ENCODE data around the gene DEAF1. TPM values are rescaled to one million over a fixed set of nuclear protein-coding genes. Genes with fewer than 3 reads are reported as not detected.
"Not testable (repeated sequence)": the region's sequence is repeated elsewhere in the genome, so short reads cannot be mapped to it uniquely, and the experiment has no call there.

The DEAF1 gene
- total RNA-seq, 2 experiments from 2014 or later, result 41.5 to 50.5 TPM

DNA sequence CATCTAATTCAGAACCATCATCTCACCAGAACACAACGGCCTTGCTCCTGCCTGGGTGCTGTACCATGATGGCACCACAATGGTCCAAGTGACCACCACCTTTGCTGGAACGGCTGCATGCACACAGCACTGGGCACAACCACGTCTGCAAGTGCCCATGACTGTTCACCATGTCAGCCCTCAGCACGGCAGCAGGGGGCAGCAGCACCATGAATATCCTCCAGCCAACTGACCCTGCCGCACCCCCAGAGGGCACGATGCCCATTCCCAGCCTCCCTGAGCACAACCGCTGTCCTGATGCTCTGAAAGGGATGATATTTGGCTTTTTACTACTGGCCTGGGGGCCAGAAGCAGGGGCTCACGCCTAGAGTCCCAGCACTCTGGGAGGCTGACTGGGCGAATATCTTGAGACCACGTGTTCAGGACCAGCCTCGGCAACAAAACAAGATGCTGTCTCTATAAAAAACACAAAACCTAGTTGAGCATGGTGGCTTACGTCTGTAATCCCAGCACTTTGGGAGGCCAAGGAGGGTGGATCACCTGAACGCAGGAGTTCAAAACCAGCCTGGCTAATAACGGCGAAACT is 32.2 kb downstream of the DEAF1 start:
- Mint-ChIP-seq H3K4me1 (ENCODE audit: low read depth) (no peaks in the 10 kb centered on the region), H3K27ac (no peak overlapping the region), H3K4me3 (no peak overlapping the region), H3K27me3 (no peaks in the 10 kb centered on the region), H3K36me3 (peaks cover 13% of the 10 kb centered on the region), H3K9me3 (no peaks in the 10 kb centered on the region)
- ChIA-PET POLR2A (no interaction called here), CTCF (interaction anchor here (0.6 to 3.3 kb wide), 4 partner anchors 11 to 60 kb away, joined by 3 to 38 read pairs (median 4); partner anchors contain the start of gene TMEM80)
- DNase-seq, result peak; percentile 56
- intact Hi-C loops (cut with micrococcal nuclease), result loop anchor here (1.0 kb wide), 1 partner anchor 61 kb away; no protein-coding TSS in a partner anchor

DNA sequence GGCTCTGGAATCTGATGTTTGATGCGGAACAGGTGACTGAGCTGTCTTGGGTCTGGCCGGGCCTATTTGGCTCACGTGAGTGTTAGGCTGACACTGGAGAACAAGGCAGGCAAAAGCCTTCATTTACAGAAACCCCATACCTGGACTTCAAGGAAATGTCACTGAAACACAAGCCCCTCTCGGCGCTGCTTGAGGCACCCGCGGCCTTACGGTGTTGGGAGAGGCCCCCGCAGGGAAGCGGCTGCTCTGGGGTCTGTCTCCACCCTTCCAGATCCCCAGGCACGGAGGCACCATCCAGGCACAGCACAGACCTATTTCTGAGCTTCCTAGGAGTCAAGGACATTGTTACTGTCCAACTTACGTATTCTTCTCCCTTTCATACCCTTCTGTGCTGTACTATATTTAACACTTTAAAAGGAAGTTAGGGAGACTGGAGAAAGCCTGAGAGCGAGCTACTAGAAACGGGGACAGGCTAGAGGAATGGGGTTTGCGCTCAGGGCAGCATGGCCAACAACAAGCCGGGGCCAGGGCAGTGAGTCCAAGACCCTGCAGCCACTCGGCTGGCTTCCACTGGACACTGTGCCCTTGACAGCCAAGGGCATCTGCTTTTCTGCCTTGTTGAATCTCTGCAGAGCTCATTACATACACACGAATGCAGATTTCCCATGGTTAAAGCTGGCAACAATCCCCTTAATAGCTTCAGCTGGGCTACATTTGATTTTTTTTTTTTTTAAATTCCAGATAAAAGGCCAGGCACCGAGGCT is 34.2 kb downstream of the DEAF1 start:
- Mint-ChIP-seq H3K27ac (no peak overlapping the region), H3K4me3 (no peak overlapping the region), H3K36me3 (peaks cover 13% of the 10 kb centered on the region), H3K27me3 (no peaks in the 10 kb centered on the region), H3K4me1 (ENCODE audit: low read depth) (no peaks in the 10 kb centered on the region), H3K9me3 (no peaks in the 10 kb centered on the region)
- POLR2A ChIA-PET, result interaction anchor here (0.6 kb wide), 1 partner anchor 81 kb away, joined by 3 read pairs; no protein-coding TSS in a partner anchor
- CTCF ChIA-PET, result interaction anchor here (3.3 kb wide), 1 partner anchor 62 kb away, joined by 38 read pairs; no protein-coding TSS in a partner anchor
- intact Hi-C loops (cut with micrococcal nuclease), result no loop called here
- DNase-seq, result no peak

DNA sequence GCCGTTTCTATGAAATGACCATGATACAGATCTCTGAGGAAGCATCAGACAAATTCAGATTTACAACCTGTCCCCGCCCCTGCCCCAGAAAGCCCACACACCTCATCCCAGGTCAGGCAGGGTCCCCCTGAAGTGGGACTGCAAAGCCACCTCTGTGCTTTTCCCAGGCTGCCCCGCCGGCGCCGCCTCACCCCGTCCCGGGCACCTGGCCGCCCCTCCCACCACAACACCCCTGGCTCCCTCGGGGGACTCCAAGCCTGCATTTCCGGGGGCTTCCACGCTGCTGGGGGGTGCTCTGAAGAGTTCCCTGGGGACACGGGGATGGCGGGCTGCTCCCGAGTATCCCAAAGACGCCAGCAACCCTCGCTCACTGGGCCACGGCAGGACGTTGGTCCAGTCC is 34.7 kb downstream of the DEAF1 start:
- no peak for DNase-seq
- no peak overlapping the region for H3K4me3 Mint-ChIP-seq
- CTCF ChIA-PET, result no interaction called here
- POLR2A ChIA-PET, result interaction anchor here (0.6 kb wide), 1 partner anchor 81 kb away, joined by 3 read pairs; no protein-coding TSS in a partner anchor
- H3K4me1 Mint-ChIP-seq (ENCODE audit: low read depth), result no peaks in the 10 kb centered on the region
- H3K27ac Mint-ChIP-seq, result no peak overlapping the region
- no peaks in the 10 kb centered on the region for H3K27me3 Mint-ChIP-seq
- intact Hi-C loops (cut with micrococcal nuclease), result no loop called here
- no peaks in the 10 kb centered on the region for H3K9me3 Mint-ChIP-seq
- H3K36me3 Mint-ChIP-seq, result peaks cover 12% of the 10 kb centered on the region

DNA sequence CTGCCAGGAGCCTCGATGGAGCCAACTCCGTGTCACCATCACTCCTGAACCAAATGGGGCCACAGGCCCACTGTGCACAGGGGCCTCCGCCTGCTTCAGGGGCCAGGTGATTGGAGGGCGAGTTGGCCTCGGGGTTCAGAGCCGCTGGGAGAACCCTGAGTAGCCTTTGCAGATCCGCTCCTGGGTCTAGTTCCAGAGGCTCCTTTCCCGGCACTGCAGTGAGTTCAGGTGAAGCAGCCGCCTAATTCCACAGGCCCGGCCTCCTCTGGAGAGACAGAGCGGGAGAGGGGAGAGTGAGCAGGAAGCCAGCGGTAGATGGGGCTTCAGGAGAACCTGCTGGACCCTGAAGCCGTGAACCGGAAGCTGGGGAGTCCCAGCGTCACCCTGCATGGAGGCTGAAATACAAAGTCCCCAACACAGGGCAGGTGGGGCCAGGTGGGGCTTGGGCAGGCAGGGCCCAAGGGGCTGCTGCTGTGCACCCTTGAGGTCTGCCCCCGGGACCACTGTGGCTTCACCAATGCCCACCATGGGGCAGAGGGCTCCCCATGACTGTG is 35.4 kb downstream of the DEAF1 start:
- POLR2A ChIA-PET, result no interaction called here
- no peak overlapping the region for H3K4me3 Mint-ChIP-seq
- H3K36me3 Mint-ChIP-seq, result peaks cover 11% of the 10 kb centered on the region
- no peaks in the 10 kb centered on the region for H3K9me3 Mint-ChIP-seq
- no peak for DNase-seq
- H3K27ac Mint-ChIP-seq, result no peak overlapping the region
- intact Hi-C loops (cut with micrococcal nuclease), result no loop called here
- no peaks in the 10 kb centered on the region for H3K27me3 Mint-ChIP-seq
- CTCF ChIA-PET, result no interaction called here
- no peaks in the 10 kb centered on the region for H3K4me1 Mint-ChIP-seq (ENCODE audit: low read depth)

DNA sequence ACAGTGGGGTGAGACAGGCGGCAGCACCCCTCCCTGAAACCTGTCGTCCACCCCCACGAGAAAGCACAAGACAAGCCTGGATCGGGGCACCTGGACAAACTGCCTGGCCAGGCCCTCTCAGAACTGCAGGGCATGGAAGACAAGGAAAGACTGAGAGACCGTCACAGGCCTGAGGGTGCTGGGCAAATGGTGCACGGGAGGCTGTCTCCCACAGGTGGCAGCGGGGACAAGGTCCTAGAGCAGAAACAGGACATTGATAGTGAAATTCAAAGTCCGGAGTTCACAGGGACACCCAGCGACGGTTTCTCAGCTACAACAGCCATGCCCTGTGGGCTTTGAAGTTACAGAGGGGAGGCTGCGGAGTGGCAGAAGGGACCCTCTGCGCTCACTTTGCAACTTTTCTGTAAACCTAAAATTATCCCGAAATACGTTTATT is 37.3 kb downstream of the DEAF1 start:
- Mint-ChIP-seq H3K4me3 (no peak overlapping the region), H3K27ac (no peak overlapping the region), H3K27me3 (no peaks in the 10 kb centered on the region), H3K4me1 (ENCODE audit: low read depth) (no peaks in the 10 kb centered on the region), H3K36me3 (peaks cover 9% of the 10 kb centered on the region), H3K9me3 (no peaks in the 10 kb centered on the region)
- intact Hi-C loops (cut with micrococcal nuclease), result no loop called here
- ChIA-PET CTCF (no interaction called here), POLR2A (no interaction called here)
- DNase-seq, result no peak

DNA sequence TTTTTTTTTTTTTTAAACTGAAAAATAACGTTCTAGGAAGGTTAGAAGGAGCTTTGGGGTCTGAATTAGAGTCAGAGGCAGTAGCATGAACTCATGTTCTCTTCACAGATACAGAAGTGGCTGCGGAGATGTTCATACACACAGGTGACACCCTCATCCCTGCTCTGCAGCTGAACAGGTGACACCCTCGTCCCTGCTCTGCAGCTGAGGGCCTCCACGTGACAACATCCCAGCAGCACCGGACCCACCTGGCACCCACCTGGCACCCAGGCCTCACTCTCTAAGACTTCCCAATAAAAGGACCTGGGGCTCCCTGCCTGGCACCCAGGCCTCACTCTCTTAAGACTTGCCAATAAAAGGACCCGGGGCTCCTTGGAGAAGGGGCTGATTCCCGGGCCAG is 38.2 kb downstream of the DEAF1 start:
- intact Hi-C loops (cut with micrococcal nuclease), result no loop called here

DNA sequence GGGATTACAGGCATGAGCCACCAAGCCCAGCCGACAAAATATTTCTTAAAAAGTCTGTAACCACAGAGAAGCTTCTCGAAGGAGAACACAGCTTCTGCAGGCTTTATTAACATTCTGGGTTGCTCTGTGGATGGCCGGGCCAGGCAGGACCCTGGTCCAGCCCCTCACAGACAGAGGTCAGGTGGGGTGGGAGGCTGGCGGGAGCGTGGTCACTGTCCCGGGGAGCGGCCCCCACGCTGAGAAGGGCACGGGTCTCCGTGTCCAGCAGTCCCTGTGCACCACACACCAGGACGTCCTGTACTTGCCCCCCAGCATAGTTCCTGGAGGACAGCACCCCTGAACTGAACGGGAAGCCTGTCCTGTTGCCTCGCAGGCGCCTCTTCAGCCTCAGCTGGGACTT is 38.6 kb downstream of the DEAF1 start:
- Mint-ChIP-seq H3K36me3 (peaks cover 7% of the 10 kb centered on the region), H3K4me3 (no peak overlapping the region), H3K27ac (no peak overlapping the region), H3K4me1 (ENCODE audit: low read depth) (no peaks in the 10 kb centered on the region), H3K27me3 (no peaks in the 10 kb centered on the region), H3K9me3 (no peaks in the 10 kb centered on the region)
- intact Hi-C loops (cut with micrococcal nuclease), result no loop called here
- CTCF ChIA-PET, result no interaction called here
- POLR2A ChIA-PET, result no interaction called here
- DNase-seq, result no peak

More for the DNA sequence above, 38.2 kb downstream of the DEAF1 start:
- ChIA-PET POLR2A (no interaction called here), CTCF (no interaction called here)
- H3K27ac Mint-ChIP-seq, result no peak overlapping the region
- H3K36me3 Mint-ChIP-seq, result peaks cover 7% of the 10 kb centered on the region
- no peak for DNase-seq
- no peaks in the 10 kb centered on the region for H3K27me3 Mint-ChIP-seq
- no peak overlapping the region for H3K4me3 Mint-ChIP-seq
- H3K9me3 Mint-ChIP-seq, result no peaks in the 10 kb centered on the region
- H3K4me1 Mint-ChIP-seq (ENCODE audit: low read depth), result no peaks in the 10 kb centered on the region

DNA sequence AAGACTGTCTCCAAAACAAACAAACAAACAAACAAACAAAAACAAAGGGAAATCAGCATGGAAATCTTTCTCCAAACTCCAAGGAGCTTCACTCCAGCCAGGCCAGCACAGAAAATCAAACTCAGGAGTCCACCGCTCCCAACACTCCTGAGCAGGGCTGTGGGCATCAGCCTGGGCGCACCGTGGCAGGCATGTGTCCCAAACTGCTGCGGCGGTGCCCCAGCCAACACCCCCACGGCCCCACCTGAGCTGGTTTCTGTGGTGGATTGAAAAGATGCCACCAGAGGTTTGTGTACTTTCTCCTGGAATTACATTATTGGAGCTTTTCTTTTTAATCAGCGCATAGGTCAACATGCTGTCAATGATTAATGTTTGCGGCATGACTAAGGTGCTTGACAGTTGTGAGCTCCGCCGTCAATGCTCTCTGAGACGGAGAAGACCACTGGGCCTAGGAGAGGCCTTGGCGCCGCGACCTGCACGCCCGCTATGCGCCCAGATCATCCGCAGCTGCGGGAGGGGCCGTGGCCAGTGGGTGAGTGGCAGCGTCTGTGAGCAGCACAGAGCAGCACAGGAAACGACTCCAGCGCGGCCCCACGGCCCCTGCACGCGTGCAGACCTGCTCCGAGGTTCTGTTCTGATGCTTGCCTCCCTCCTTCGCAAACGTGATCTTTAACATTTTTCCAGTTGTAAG is 39.8 kb downstream of the DEAF1 start:
- intact Hi-C loops (cut with micrococcal nuclease), result no loop called here
- no peaks in the 10 kb centered on the region for H3K27me3 Mint-ChIP-seq
- ChIA-PET POLR2A (no interaction called here), CTCF (no interaction called here)
- no peaks in the 10 kb centered on the region for H3K4me1 Mint-ChIP-seq (ENCODE audit: low read depth)
- H3K4me3 Mint-ChIP-seq, result no peak overlapping the region
- H3K27ac Mint-ChIP-seq, result no peak overlapping the region
- H3K36me3 Mint-ChIP-seq, result peaks cover 9% of the 10 kb centered on the region
- no peaks in the 10 kb centered on the region for H3K9me3 Mint-ChIP-seq
- DNase-seq, result no peak

DNA sequence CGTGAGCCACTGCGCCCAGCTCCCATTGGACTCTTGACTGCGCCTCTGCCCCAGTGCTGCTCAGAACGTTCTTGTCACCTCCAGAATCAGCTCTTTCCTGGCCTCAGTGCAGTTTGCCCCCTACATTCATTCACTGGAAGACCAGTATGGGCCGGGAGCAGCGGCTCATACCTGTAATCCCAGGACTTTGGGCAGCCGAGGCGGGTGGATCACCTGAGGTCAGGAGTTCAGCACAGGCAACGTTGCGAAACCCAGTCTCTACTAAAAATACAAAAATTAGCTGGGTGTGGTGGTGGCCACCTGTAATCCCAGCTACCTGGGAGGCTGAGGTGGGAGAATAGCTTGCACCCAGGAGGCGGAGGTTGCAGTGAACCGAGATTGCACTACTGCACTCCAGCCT is 40.6 kb downstream of the DEAF1 start:
- CTCF ChIA-PET; H3K4me1 Mint-ChIP-seq (ENCODE audit: low read depth); POLR2A ChIA-PET; intact Hi-C loops (cut with micrococcal nuclease); H3K27me3 Mint-ChIP-seq; H3K9me3 Mint-ChIP-seq; H3K36me3 Mint-ChIP-seq; H3K27ac Mint-ChIP-seq; H3K4me3 Mint-ChIP-seq; DNase-seq: not testable (repeated sequence)

DNA sequence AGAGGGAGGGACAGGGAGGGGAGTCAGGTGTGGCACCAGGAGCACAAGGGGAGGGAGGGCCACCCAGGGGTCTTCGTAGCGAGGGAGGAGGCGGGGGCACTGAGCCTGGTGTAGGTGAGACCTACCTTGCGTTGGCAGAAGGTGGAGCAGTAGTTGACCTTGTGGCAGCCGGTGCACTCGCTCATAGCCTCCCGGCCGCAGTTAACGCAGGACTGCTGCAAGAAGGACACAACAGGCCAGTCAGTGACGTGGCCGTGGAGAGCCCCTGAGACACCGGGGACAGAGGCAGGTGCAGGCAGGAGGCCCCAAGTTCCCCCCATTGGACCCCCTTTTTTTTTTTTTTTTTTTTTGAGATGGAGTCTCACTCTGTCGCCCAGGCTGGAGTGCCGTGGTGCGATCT is 41.2 kb downstream of the DEAF1 start:
- ChIA-PET CTCF (no interaction called here), POLR2A (no interaction called here)
- intact Hi-C loops (cut with micrococcal nuclease), result no loop called here
- Mint-ChIP-seq H3K36me3 (peaks cover 7% of the 10 kb centered on the region), H3K4me3 (no peak overlapping the region), H3K27ac (no peak overlapping the region), H3K27me3 (no peaks in the 10 kb centered on the region), H3K4me1 (ENCODE audit: low read depth) (no peaks in the 10 kb centered on the region), H3K9me3 (no peaks in the 10 kb centered on the region)
- DNase-seq, result no peak

DNA sequence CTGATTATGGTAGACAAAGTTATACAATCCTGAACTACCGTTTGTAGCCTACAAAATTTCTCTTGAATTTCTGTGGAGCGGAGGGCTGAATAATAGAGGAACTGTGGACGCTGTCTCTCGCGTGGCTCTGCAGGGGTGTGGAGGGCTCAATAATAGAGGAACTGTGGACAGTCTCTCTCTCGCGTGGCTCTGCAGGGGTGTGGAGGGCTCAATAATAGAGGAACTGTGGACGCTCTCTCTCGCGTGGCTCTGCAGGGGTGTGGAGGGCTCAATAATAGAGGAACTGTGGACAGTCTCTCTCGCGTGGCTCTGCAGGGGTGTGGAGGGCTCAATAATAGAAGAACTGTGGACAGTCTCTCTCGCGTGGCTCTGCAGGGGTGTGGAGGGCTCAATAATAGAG is 41.9 kb downstream of the DEAF1 start:
- H3K36me3 Mint-ChIP-seq; H3K4me1 Mint-ChIP-seq (ENCODE audit: low read depth); H3K27ac Mint-ChIP-seq; CTCF ChIA-PET; H3K9me3 Mint-ChIP-seq; H3K27me3 Mint-ChIP-seq; POLR2A ChIA-PET; intact Hi-C loops (cut with micrococcal nuclease); H3K4me3 Mint-ChIP-seq; DNase-seq: not testable (repeated sequence)

DNA sequence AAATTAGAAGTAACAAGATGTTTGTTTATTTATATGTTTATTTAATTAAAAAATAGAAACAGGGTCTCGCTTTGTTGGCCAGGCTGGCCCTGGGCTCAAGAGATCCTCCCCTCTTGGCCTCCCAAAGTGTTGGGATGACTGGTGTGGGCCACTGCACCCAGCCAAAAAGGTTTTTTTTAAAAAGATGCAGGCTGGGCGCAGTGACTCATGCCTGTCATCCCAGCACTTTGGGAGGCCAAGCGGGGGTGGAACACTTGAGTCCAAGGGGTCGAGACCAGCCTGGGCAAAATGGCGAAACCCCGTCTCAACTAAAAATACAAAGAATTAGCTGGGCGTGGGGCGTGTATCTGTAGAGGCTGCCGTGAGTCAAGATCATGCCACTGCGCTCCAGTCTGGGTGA is 44.5 kb downstream of the DEAF1 start:
- CTCF ChIA-PET, result no interaction called here
- POLR2A ChIA-PET, result no interaction called here
- Mint-ChIP-seq H3K4me1 (ENCODE audit: low read depth) (peaks cover 2% of the 10 kb centered on the region), H3K9me3 (no peaks in the 10 kb centered on the region), H3K36me3 (peaks cover 7% of the 10 kb centered on the region), H3K4me3 (no peak overlapping the region), H3K27me3 (no peaks in the 10 kb centered on the region), H3K27ac (no peak overlapping the region)
- DNase-seq, result no peak
- intact Hi-C loops (cut with micrococcal nuclease), result no loop called here
